ENCODE measurements around the gene SMIM10.
"Not testable (repeated sequence)": the region's sequence is repeated elsewhere in the genome, so short reads cannot be mapped to it uniquely, and the experiment has no call there.

The SMIM10 gene

DNA sequence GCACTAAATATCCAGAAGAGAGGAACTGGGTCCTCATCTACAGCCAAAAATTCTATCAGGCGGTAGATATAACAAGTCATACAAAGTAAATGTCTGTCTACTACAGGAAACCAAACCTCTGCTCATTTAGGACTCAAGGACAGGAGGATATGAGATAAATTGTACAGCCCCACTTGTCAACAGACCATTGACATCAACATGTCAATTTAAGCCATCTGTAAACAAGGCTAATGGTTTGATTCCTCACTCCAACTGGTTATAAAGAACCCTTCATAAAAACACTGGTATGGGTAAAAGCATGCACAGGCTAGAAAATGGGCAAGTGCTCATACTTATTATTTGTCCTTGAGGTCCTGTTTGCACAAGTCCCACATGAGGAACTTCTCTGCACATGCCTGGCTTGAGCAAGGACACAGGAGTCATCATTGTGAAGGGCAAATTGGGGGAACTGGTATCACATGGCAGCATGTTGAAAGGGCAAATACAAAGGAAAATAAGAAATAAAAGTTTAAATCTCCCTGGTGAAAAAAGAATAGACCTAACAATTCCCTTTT lies 18.3 kb downstream of the SMIM10 start:
- no peak for DNase-seq (ENCODE audit: low read depth, low spot score)
- H3K4me3 ChIP-seq (ENCODE audit: low read length): no peak overlapping the region

DNA sequence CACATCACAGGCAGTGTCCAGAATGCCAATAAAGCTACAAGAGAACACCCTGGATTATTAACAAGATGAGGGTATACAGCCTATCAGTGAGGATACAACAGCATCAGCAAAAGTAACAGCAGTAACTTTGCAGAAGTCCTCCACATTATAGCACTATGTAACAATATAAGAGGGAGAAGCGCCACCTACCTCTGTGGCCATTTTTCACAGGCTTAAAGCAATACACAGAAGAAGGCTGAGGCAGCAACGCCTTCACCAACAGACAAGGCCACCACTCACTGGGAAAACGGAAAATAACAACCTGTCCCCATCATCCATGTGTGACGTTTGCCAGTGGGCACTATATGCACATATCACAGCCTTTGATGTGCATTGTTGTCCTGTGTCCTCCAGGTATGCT lies 19.0 kb downstream of the SMIM10 start:
- no peak overlapping the region for H3K4me3 ChIP-seq (ENCODE audit: low read length)
- no peak for DNase-seq (ENCODE audit: low read depth, low spot score)

- DNase-seq (ENCODE audit: low read depth, low spot score): no peak
- no peak overlapping the region for H3K4me3 ChIP-seq (ENCODE audit: low read length)
Measured at GRCh38 chrX:135010921-135011320, 20.1 kb downstream of the SMIM10 start.

- DNase-seq (ENCODE audit: low read depth, low spot score): no peak
Measured at GRCh38 chrX:135015523-135016245, 24.9 kb downstream of the SMIM10 start.

GRCh38 chrX:135019890-135020289 lies 29.1 kb downstream of the SMIM10 start:
- DNase-seq (ENCODE audit: low read depth, low spot score); H3K4me3 ChIP-seq (ENCODE audit: low read length): not testable (repeated sequence)

More at GRCh38 chrX:135015523-135016245, 24.9 kb downstream of the SMIM10 start:
- no peak overlapping the region for H3K4me3 ChIP-seq (ENCODE audit: low read length)

DNA sequence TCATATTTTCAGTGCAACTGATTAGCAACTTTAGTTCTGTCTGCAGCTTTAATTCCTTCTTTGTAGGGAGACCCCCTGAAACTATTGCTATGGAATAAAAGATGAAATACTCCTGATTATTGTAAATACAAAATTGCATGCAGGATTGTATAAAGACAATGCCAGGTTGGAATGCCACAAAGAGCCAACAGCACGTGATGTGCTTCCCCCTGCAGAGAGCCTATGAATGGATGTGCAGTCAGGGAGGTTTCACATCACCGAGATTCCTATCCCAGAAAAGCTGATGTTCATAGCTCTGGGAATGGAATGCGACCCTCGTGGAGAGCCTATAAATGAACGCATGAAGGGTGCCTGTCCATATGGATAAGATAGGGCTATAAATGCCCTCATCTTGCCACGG lies 33.0 kb downstream of the SMIM10 start:
- DNase-seq (ENCODE audit: low read depth, low spot score); H3K4me3 ChIP-seq (ENCODE audit: low read length): not testable (repeated sequence)

- no peak overlapping the region for H3K4me3 ChIP-seq (ENCODE audit: low read length)
- DNase-seq (ENCODE audit: low read depth, low spot score): no peak
Measured at GRCh38 chrX:135024526-135024925, 33.7 kb downstream of the SMIM10 start.

DNA sequence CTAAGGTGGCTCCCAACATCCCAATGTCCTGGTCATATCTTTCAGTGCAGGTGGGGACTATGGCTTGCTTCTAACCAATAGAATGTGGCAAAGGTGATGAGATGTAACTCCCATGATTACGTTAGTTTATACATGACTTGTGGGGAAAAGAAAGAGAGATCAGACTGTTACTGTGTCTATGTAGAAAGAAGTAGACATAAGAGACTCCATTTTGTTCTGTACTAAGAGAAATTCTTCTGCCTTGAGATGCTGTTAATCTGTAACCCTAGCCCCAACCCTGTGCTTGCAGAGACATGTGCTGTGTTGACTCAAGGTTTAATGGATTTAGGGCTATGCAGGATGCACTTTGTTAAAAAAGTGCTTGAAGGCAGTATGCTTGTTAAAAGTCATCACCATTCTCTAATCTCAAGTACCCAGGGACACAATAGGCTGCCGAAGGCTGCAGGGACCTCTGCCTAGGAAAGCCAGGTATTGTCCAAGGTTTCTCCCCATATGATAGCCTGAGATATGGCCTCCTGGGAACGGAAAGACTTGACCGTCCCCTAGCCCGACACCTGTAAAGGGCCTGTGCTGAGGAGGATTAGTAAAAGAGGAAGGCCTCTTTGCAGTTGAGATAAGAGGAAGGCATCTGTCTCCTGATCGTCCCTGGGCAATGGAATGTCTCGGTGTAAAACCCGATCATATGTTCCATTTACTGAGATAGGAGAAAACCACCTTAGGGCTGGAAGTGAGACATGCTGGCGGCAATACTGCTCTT lies 39.6 kb downstream of the SMIM10 start:
- not testable (repeated sequence) for H3K4me3 ChIP-seq (ENCODE audit: low read length); DNase-seq (ENCODE audit: low read depth, low spot score)

DNA sequence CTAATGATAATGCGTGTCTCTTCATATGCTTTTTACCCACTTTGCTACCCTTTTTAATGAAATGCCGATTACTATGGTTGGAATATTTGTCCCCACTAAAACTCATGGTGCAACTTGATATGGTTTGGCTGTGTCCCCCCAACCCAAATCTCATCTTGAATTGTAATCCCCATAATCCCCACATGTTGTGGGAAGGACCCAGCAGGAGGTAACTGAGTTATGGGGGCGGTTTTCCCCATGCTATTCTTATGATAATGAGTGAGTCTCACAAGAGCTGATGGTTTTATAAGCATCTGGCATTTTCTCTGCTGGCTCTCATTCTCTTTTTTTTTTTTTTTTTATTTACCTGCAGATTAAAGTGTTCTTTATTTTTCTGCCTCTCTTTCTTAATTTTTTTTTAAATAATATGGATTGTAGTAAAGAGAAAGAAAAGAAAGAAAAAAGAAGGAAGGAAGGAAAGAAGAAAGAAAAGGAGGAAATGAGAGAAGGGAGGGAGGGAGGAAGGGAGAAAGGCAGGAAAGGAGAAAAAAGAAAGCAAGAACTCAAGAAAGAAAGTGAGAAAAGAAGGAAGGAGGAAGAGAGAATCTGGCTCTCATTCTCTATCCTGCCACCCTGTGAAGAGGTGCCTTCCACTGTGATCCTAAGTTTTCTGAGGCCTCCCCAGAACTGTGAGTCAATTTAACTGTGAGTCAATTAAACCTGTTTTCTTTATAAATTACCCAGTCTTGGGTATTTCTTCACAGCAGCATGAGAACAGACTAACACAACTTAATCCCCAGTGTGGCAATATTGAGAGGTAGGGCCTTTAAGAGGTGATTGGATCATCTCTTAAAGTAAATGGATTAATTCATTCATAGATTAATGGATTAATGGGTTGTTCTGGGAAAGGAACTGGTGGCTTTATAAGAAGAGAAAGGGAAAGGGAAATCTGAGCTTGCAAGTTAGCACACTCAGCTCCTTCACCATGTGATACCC lies 50.6 kb downstream of the SMIM10 start:
- not testable (repeated sequence) for H3K4me3 ChIP-seq (ENCODE audit: low read length); DNase-seq (ENCODE audit: low read depth, low spot score)

All from Jurkat, Clone E6-1 (cell line).